ENCODE data around the gene WDR37. TPM values are rescaled to one million over a fixed set of nuclear protein-coding genes. Genes with fewer than 3 reads are reported as not detected.
A peak's percentile ranks its signal among the peaks of the same experiment; 100 is the strongest.

Gene WDR37
- polyA plus RNA-seq, 1 of the 3 experiments (the other 2 are of a cell fraction): 11.9 TPM

- CTCF ChIA-PET: interaction anchor here (1.2 to 1.5 kb wide), 2 partner anchors 10 to 203 kb away, joined by 3 read pairs; no protein-coding TSS in a partner anchor
- Histone ChIP-seq H3K79me2 (ENCODE audit: insufficient read depth) (peaks cover 53% of the 10 kb centered on the region), H3K4me2 (no peak overlapping the region)
These were observed 10.8 kb upstream of the WDR37 start for GRCh38 chr10:1045415-1045814.

DNA sequence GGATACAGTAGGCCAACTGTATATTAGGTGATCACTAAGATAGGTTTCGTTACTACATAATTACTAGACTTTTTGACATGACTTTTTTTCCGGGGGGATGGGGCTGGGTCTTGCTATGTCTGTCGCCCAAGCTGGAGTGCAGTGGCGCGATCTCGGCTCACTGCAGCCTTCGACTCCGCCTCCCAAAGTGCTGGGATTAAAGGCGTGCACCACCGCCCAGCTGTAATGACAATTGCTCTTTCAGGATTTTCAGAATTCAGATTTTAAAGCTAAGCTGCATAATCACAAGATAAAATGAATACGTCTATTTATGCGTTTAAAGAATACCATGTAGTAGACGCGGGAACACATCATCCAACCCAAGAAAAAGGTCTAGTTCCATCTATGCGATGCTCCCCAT lies 8.2 kb upstream of the WDR37 start:
- peak overlapping the region; percentile 97; the same call in 1 of the 2 replicates for H3K9ac ChIP-seq

More at GRCh38 chr10:1045415-1045814, 10.8 kb upstream of the WDR37 start:
- DNase-seq: no peak
- POLR2A ChIA-PET: no interaction called here
- no peak for TF ChIP-seq ELF1 (IDR thresholded peaks at IDR 0.05)
- H3K4me3 ChIP-seq (ENCODE audit: low read depth in 2 of 2, low read length in 1 of 2): no peak overlapping the region
- no peaks in the 10 kb centered on the region for H3K9me3 ChIP-seq
- no peak overlapping the region for H3K9ac ChIP-seq
- no peak overlapping the region for H3K27ac ChIP-seq (ENCODE audit: low read depth in 2 of 2, low read length in 1 of 2)
- peaks cover 7 to 13% of the 10 kb centered on the region in 2 experiments; a peak in 3 of 4 replicates for H3K4me1 ChIP-seq (ENCODE audit: control insufficient read depth in 1 of 2, insufficient read depth in 2 of 2, low read depth in 1 of 2, low read length in 1 of 2)
- no peaks in the 10 kb centered on the region for H3K9me2 ChIP-seq
- H3K36me3 ChIP-seq (replicated peaks in 1 of 2; ENCODE audit: control insufficient read depth in 1 of 2, insufficient read depth in 2 of 2, low read length in 1 of 2): peaks cover 25 to 34% of the 10 kb centered on the region in 2 experiments
- no peak overlapping the region for H2AFZ ChIP-seq (ENCODE audit: low read depth)
- peaks cover 22% of the 10 kb centered on the region for H3F3A ChIP-seq (replicated peaks; ENCODE audit: insufficient read depth)
- 87% methylated on average over 6 of the region's 6 CpGs for WGBS (ENCODE audit: low lambda C conversion rate)
- H3K27me3 ChIP-seq (ENCODE audit: insufficient read depth): no peaks in the 10 kb centered on the region
- H4K20me1 ChIP-seq (ENCODE audit: insufficient read depth): peaks cover 16% of the 10 kb centered on the region

DNA sequence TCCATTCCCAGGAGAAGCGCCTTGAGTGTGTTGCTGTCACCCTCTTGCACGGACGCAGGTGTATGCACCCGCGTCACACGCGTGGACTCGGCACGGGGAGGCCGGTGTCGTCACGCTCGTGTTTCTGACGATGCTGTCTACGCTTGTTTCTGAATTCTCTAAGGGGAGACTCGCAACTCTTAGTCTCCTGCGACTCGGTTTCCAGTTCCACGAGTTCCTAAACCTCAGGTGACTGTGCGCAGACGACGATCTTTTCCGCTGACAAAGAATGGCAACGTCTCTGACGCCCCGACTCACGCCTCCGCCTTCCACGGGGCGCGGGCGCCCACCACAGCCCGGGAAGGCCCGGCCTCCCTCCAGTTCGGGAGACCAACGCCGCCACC lies 7.8 kb upstream of the WDR37 start:
- peaks cover 16% of the 10 kb centered on the region for H4K20me1 ChIP-seq (ENCODE audit: insufficient read depth)
- WGBS (ENCODE audit: low lambda C conversion rate): 1% methylated on average over 28 of the region's 37 CpGs
- H3K9me2 ChIP-seq: no peaks in the 10 kb centered on the region
- H3F3A ChIP-seq (replicated peaks; ENCODE audit: insufficient read depth): peaks cover 14% of the 10 kb centered on the region
- peak overlapping the region; percentile 77 for H3K4me2 ChIP-seq
- POLR2A ChIA-PET: interaction anchor here (0.8 to 1.6 kb wide), 5 partner anchors 11 to 156 kb away, joined by 3 to 7 read pairs (median 5); partner anchors contain the start of genes GTPBP4 and LARP4B
- CTCF ChIA-PET: interaction anchor here (0.7 to 1.5 kb wide), 2 partner anchors 11 to 55 kb away, joined by 3 read pairs; no protein-coding TSS in a partner anchor
- peaks cover 10 to 18% of the 10 kb centered on the region in 2 experiments; a peak in 3 of 4 replicates for H3K4me1 ChIP-seq (ENCODE audit: control insufficient read depth in 1 of 2, insufficient read depth in 2 of 2, low read depth in 1 of 2, low read length in 1 of 2)
- peak overlapping the region; percentile 90 to 92 for H3K4me3 ChIP-seq (ENCODE audit: low read depth in 2 of 2, low read length in 1 of 2)
- H3K36me3 ChIP-seq (replicated peaks in 1 of 2; ENCODE audit: control insufficient read depth in 1 of 2, insufficient read depth in 2 of 2, low read length in 1 of 2): peaks cover 23% of the 10 kb centered on the region in 2 experiments
- TF ChIP-seq SMC3 (IDR thresholded peaks at IDR 0.05; ENCODE audit: low read depth, low read length) (no peak), GABPA (IDR thresholded peaks at IDR 0.05; ENCODE audit: low read depth) (no peak), TCF12 (IDR thresholded peaks at IDR 0.05) (no peak), RCOR1 (IDR thresholded peaks at IDR 0.05; ENCODE audit: low read length) (no peak), RAD21 (IDR thresholded peaks at IDR 0.05; ENCODE audit: low read length) (peak; percentile 15), JUND (IDR thresholded peaks at IDR 0.05) (no peak), EP300 (IDR thresholded peaks at IDR 0.05; ENCODE audit: borderline replicate concordance in 1 of 2, low read depth in 1 of 2, low read length in 1 of 2) (no peak), NRF1 (IDR thresholded peaks at IDR 0.05; ENCODE audit: low read depth, low read length) (no peak), FOXJ3 (CRISPR knock-in tag; IDR thresholded peaks at IDR 0.05) (no peak), SIN3A (IDR thresholded peaks at IDR 0.05; ENCODE audit: borderline replicate concordance, low read depth, low read length) (peak; percentile 34; the same call in 1 of the 2 replicates)
- TF ChIP-seq, protein P1, sequence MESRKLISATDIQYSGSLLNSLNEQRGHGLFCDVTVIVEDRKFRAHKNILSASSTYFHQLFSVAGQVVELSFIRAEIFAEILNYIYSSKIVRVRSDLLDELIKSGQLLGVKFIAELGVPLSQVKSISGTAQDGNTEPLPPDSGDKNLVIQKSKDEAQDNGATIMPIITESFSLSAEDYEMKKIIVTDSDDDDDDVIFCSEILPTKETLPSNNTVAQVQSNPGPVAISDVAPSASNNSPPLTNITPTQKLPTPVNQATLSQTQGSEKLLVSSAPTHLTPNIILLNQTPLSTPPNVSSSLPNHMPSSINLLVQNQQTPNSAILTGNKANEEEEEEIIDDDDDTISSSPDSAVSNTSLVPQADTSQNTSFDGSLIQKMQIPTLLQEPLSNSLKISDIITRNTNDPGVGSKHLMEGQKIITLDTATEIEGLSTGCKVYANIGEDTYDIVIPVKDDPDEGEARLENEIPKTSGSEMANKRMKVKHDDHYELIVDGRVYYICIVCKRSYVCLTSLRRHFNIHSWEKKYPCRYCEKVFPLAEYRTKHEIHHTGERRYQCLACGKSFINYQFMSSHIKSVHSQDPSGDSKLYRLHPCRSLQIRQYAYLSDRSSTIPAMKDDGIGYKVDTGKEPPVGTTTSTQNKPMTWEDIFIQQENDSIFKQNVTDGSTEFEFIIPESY (IDR thresholded peaks at IDR 0.05; ENCODE audit: borderline replicate concordance, low read depth): no peak
- TF ChIP-seq, protein P2, sequence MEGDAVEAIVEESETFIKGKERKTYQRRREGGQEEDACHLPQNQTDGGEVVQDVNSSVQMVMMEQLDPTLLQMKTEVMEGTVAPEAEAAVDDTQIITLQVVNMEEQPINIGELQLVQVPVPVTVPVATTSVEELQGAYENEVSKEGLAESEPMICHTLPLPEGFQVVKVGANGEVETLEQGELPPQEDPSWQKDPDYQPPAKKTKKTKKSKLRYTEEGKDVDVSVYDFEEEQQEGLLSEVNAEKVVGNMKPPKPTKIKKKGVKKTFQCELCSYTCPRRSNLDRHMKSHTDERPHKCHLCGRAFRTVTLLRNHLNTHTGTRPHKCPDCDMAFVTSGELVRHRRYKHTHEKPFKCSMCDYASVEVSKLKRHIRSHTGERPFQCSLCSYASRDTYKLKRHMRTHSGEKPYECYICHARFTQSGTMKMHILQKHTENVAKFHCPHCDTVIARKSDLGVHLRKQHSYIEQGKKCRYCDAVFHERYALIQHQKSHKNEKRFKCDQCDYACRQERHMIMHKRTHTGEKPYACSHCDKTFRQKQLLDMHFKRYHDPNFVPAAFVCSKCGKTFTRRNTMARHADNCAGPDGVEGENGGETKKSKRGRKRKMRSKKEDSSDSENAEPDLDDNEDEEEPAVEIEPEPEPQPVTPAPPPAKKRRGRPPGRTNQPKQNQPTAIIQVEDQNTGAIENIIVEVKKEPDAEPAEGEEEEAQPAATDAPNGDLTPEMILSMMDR (IDR thresholded peaks at IDR 0.05): no peak
- no peaks in the 10 kb centered on the region for H3K27me3 ChIP-seq (ENCODE audit: insufficient read depth)
- peaks cover 78% of the 10 kb centered on the region for H3K79me2 ChIP-seq (ENCODE audit: insufficient read depth)
- H3K9me3 ChIP-seq: no peaks in the 10 kb centered on the region
- peak; percentile 32 for DNase-seq
- peak overlapping the region; percentile 79; the same call in 1 of the 2 replicates for H2AFZ ChIP-seq (ENCODE audit: low read depth)
- H3K27ac ChIP-seq (ENCODE audit: low read depth in 2 of 2, low read length in 1 of 2): peak overlapping the region; percentile 99
- H3K9ac ChIP-seq: peak overlapping the region; percentile 97

More for the DNA sequence above, 8.2 kb upstream of the WDR37 start:
- no peak overlapping the region for H2AFZ ChIP-seq (ENCODE audit: low read depth)
- peaks cover 23 to 27% of the 10 kb centered on the region in 2 experiments for H3K36me3 ChIP-seq (replicated peaks in 1 of 2; ENCODE audit: control insufficient read depth in 1 of 2, insufficient read depth in 2 of 2, low read length in 1 of 2)
- H4K20me1 ChIP-seq (ENCODE audit: insufficient read depth): peaks cover 16% of the 10 kb centered on the region
- H3K9me2 ChIP-seq: no peaks in the 10 kb centered on the region
- peak overlapping the region; percentile 99; a peak in 3 of 4 replicates for H3K27ac ChIP-seq (ENCODE audit: low read depth in 2 of 2, low read length in 1 of 2)
- 6% methylated on average over 15 of the region's 15 CpGs for WGBS (ENCODE audit: low lambda C conversion rate)
- DNase-seq: no peak
- H3K27me3 ChIP-seq (ENCODE audit: insufficient read depth): no peaks in the 10 kb centered on the region
- peaks cover 15% of the 10 kb centered on the region for H3F3A ChIP-seq (replicated peaks; ENCODE audit: insufficient read depth)
- H3K4me2 ChIP-seq: peak overlapping the region; percentile 77
- CTCF ChIA-PET: interaction anchor here (1.5 kb wide), 1 partner anchor 10 kb away, joined by 3 read pairs; no protein-coding TSS in a partner anchor
- H3K79me2 ChIP-seq (ENCODE audit: insufficient read depth): peaks cover 78% of the 10 kb centered on the region
- H3K9me3 ChIP-seq: no peaks in the 10 kb centered on the region
- H3K4me1 ChIP-seq (ENCODE audit: control insufficient read depth in 1 of 2, insufficient read depth in 2 of 2, low read depth in 1 of 2, low read length in 1 of 2): peaks cover 10 to 18% of the 10 kb centered on the region in 2 experiments; a peak in 3 of 4 replicates
- POLR2A ChIA-PET: interaction anchor here (1.4 kb wide), 1 partner anchor 60 kb away, joined by 5 read pairs; the partner anchor contains the start of gene GTPBP4
- TF ChIP-seq FOSL2 (IDR thresholded peaks at IDR 0.05; ENCODE audit: borderline replicate concordance, low read depth) (no peak), YY1 (IDR thresholded peaks at IDR 0.05; ENCODE audit: low read depth) (no peak), MXI1 (IDR thresholded peaks at IDR 0.05; ENCODE audit: low read depth, low read length) (peak; percentile 6; the same call in 1 of the 2 replicates)
- TF ChIP-seq, protein P2 (IDR thresholded peaks at IDR 0.05): no peak
- peak overlapping the region; percentile 90 to 92 for H3K4me3 ChIP-seq (ENCODE audit: low read depth in 2 of 2, low read length in 1 of 2)
